ENCODE results near the gene MXD1. TPM values are rescaled to one million over a fixed set of nuclear protein-coding genes. Genes with fewer than 3 reads are reported as not detected.

Gene MXD1
- total RNA-seq, 1 experiment from 2014 or later, result 1.5 TPM

DNA sequence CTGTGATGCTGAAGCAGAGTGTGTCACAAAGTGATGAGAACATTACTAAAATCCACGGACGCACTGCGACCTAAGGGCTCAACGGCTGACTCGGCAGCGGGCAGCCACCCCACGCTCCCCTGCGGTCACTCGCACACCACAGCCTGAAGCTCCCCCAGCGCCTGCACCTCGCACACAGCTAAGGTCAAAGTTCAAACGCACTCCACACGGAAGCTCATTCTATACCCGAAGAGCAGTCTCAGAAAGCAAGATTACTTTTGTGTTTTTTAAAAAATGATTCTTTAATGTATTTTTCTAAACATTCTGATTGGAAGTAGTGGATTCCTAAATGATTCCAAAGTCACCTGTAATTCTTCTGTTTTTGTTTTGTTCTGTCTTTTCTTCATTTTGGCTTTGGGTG is 24.8 kb downstream of the MXD1 start:
- CTCF ChIA-PET, result interaction anchor here (0.6 to 1.6 kb wide), 2 partner anchors 134 to 215 kb away, joined by 4 to 5 read pairs; no protein-coding TSS in a partner anchor
- Mint-ChIP-seq H3K9me3 (no peaks in the 10 kb centered on the region), H3K4me3 (no peak overlapping the region), H3K4me1 (peaks cover 17% of the 10 kb centered on the region), H3K27me3 (ENCODE audit: low read depth) (no peaks in the 10 kb centered on the region), H3K36me3 (peaks cover 2% of the 10 kb centered on the region; the same call in 1 of the 2 replicates), H3K27ac (peak overlapping the region; percentile 70)
- TF ChIP-seq ATF2 (CRISPR knock-in tag; IDR thresholded peaks at IDR 0.05; ENCODE audit: borderline replicate concordance, low read depth) (no peak), ELF4 (CRISPR knock-in tag; IDR thresholded peaks at IDR 0.05; ENCODE audit: low read depth) (no peak)
- ATAC-seq (no peak), DNase-seq (ENCODE audit: low spot score) (no peak)
- POLR2A ChIA-PET, result interaction anchor here (0.6 kb wide), 1 partner anchor 59 kb away, joined by 3 read pairs; no protein-coding TSS in a partner anchor

DNA sequence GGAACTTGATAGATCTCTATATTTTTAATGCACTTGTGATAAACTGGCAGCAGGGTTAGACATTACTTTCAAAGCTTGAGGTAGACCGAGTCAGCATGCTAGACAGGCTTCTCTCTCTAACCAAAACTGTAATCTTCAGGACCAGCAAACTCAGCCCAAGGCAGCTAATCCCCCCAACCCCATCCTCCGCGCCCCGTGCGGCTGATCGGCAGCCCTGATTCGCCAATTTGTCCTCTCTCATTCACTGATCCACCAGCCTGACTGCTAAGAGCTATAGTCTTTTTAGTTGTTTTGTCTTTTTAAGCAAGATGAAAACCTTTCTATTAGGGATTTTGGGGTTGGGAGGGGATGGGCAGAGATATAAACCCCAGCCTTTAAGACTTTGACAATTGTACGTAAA is 25.8 kb downstream of the MXD1 start:
- ChIA-PET CTCF (interaction anchor here (1.1 to 1.6 kb wide), 2 partner anchors 30 to 216 kb away, joined by 3 to 4 read pairs; no protein-coding TSS in a partner anchor), POLR2A (interaction anchor here (0.9 kb wide), 1 partner anchor 23 kb away, joined by 3 read pairs; no protein-coding TSS in a partner anchor)
- peaks cover 2% of the 10 kb centered on the region; the same call in 1 of the 2 replicates for H3K36me3 Mint-ChIP-seq
- no peak for DNase-seq (ENCODE audit: low spot score)
- H3K27me3 Mint-ChIP-seq (ENCODE audit: low read depth), result no peaks in the 10 kb centered on the region
- no peaks in the 10 kb centered on the region for H3K9me3 Mint-ChIP-seq
- 0 out of 2 replicates have a peak overlapping the region, but pooled peaks have one; percentile 27 for H3K27ac Mint-ChIP-seq
- no peak for TF ChIP-seq TCF7 (CRISPR knock-in tag; IDR thresholded peaks at IDR 0.05; ENCODE audit: low read depth)
- TF ChIP-seq SP1 (CRISPR knock-in tag; conservative IDR thresholded peaks at IDR 0.05), result no peak
- no peak for TF ChIP-seq ELF4 (CRISPR knock-in tag; IDR thresholded peaks at IDR 0.05; ENCODE audit: low read depth)
- peaks cover 17% of the 10 kb centered on the region for H3K4me1 Mint-ChIP-seq
- no peak for ATAC-seq
- H3K4me3 Mint-ChIP-seq, result no peak overlapping the region

DNA sequence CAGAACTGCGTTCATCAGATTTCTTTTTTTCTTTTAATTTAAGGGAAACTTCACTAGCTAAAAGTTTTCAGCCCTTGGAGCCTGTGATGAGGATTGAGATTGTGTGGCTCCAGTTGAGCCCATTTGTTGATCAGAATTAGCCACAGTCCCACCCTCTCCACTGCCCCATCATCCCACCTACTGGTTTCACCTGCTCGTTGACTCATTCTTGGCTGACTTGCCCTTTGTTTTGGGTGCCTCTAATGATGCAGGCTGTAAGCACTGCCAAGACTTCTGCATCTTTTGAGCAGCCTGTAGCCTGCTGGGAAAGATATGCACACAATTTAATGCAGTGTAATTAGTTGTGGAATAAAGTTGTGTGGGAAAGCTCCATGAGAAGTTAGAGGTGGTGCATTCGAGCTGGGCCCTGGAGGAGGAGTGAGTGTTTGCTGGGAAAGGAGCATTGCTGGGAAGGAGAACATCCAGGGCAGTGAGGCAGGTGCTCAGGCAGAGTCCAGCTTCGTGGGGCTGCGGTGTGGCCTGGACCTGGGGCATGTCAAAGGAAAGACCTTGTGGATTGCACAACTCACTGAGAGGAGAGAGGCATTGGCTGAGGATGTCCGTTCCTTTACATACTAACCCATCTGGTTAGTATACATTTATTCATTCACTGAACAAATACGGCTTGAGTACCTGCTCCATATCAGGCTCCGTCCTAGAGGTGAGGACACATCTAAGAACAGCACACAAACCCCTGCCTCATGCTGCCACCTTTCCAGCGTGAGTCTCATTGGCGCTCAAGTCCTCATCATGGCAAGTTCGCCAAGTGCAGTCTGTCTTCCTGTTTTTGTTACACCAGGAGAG is 28.3 kb downstream of the MXD1 start:
- Mint-ChIP-seq H3K4me1 (peaks cover 12% of the 10 kb centered on the region), H3K27ac (peak overlapping the region; percentile 27; the same call in 1 of the 2 replicates), H3K27me3 (ENCODE audit: low read depth) (no peaks in the 10 kb centered on the region), H3K9me3 (no peaks in the 10 kb centered on the region), H3K36me3 (peaks cover 2% of the 10 kb centered on the region; the same call in 1 of the 2 replicates), H3K4me3 (no peak overlapping the region)
- POLR2A ChIA-PET, result interaction anchor here (1.3 kb wide), 1 partner anchor 29 kb away, joined by 3 read pairs; the partner anchor contains the start of gene MXD1
- CTCF ChIA-PET, result no interaction called here
- DNase-seq (ENCODE audit: low spot score) (no peak), ATAC-seq (peak; percentile 48; the same call in 1 of the 2 replicates)
- TF ChIP-seq IRF2 (CRISPR knock-in tag; IDR thresholded peaks at IDR 0.05; ENCODE audit: borderline replicate concordance, low read depth) (no peak), SMAD4 (CRISPR knock-in tag; IDR thresholded peaks at IDR 0.05) (no peak), NR3C1 (CRISPR knock-in tag; conservative IDR thresholded peaks at IDR 0.05; ENCODE audit: low read depth) (no peak), FOXK1 (CRISPR knock-in tag; IDR thresholded peaks at IDR 0.05) (no peak), E2F5 (CRISPR knock-in tag; IDR thresholded peaks at IDR 0.05) (no peak), HMGXB4 (CRISPR knock-in tag; IDR thresholded peaks at IDR 0.05) (no peak), OVOL2 (CRISPR knock-in tag; IDR thresholded peaks at IDR 0.05; ENCODE audit: borderline replicate concordance) (no peak), ZNF416 (CRISPR knock-in tag; IDR thresholded peaks at IDR 0.05) (no peak), SOX15 (CRISPR knock-in tag; IDR thresholded peaks at IDR 0.05) (no peak), AFF4 (CRISPR knock-in tag; IDR thresholded peaks at IDR 0.05; ENCODE audit: borderline replicate concordance) (no peak), HMGA2 (CRISPR knock-in tag; IDR thresholded peaks at IDR 0.05) (no peak)
- TF ChIP-seq, protein P1, sequence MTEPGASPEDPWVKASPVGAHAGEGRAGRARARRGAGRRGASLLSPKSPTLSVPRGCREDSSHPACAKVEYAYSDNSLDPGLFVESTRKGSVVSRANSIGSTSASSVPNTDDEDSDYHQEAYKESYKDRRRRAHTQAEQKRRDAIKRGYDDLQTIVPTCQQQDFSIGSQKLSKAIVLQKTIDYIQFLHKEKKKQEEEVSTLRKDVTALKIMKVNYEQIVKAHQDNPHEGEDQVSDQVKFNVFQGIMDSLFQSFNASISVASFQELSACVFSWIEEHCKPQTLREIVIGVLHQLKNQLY (CRISPR knock-in tag; IDR thresholded peaks at IDR 0.05), result no peak
- TF ChIP-seq, protein P2, sequence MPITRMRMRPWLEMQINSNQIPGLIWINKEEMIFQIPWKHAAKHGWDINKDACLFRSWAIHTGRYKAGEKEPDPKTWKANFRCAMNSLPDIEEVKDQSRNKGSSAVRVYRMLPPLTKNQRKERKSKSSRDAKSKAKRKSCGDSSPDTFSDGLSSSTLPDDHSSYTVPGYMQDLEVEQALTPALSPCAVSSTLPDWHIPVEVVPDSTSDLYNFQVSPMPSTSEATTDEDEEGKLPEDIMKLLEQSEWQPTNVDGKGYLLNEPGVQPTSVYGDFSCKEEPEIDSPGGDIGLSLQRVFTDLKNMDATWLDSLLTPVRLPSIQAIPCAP (CRISPR knock-in tag; IDR thresholded peaks at IDR 0.05), result no peak

All from WTC11 (cell line).